Esophagus muscularis mucosa (tissue), 4 donors: ENCODE measurements around the gene TMEM59L. TPM values are rescaled to one million over a fixed set of nuclear protein-coding genes. Genes with fewer than 3 reads are reported as not detected.

Experiments used
- DNase-seq: peaks from one replicate; pipeline ENCODE4 v3.0.0-alpha.2; 2017; ENCODE audit errors: extremely low spot score
- H3K27ac ChIP-seq, 4 donors: fragments of 200-600 bp; sonication (generic); replicated peaks in 1 of 4; 1 replicate in 3 of 4; 2 replicates in 1 of 4; pipeline ENCODE4 v1.5.1; 2016 to 2019; ENCODE audit warnings: mild to moderate bottlenecking in 1 of 4
- H3K27me3 ChIP-seq, 4 donors: fragments of 200-600 bp; sonication (generic); one replicate each; pipeline versions ENCODE4 v1.5.1 to v1.6.0; 2016 to 2019
- H3K36me3 ChIP-seq, 4 donors: fragments of 200-600 bp; sonication (generic); one replicate each; pipeline ENCODE4 v1.5.1; 2016 to 2019
- H3K4me1 ChIP-seq, 4 donors: fragments of 200-600 bp; sonication (generic); one replicate each; pipeline ENCODE4 v1.5.1; 2016 to 2019
- H3K4me3 ChIP-seq, 4 donors: fragments of 200-600 bp; sonication (generic); 1 replicate in 2 of 4; 2 replicates in 2 of 4; pipeline ENCODE4 v1.5.1; 2016 to 2019; ENCODE audit warnings: mild to moderate bottlenecking in 4 of 4, moderate library complexity in 1 of 4
- H3K9me3 ChIP-seq, 4 donors: fragments of 200-600 bp; sonication (generic); 1 replicate in 3 of 4; 2 replicates in 1 of 4; pipeline ENCODE4 v1.5.1; 2016 to 2019
- EP300 ChIP-seq: sonication (generic); formaldehyde crosslinking; IDR thresholded peaks from one replicate; pipeline ENCODE4 v1.6.1; 2017; ENCODE audit warnings: antibody characterized with exemption
- POLR2A ChIP-seq: fragments of 450-650 bp; IDR thresholded peaks from one replicate; pipeline ENCODE4 v1.6.1; 2017; ENCODE audit warnings: antibody characterized with exemption, moderate library complexity, mild to moderate bottlenecking, low read depth
- POLR2AphosphoS5 ChIP-seq, 2 donors: sonication (generic); formaldehyde crosslinking; IDR thresholded peaks; one replicate each; pipeline ENCODE4 v1.6.1; 2017; ENCODE audit warnings: antibody characterized with exemption in 2 of 2
- WGBS: methylation state at CpG from one replicate; pipeline ENCODE4 v1.1.5; 2018; 5-methylcytosine and 5-hydroxymethylcytosine counted together
- intact Hi-C: fragments of 100-400 bp; cut with DNase I; formaldehyde crosslinking; loops from one replicate; pipeline ENCODE4 v1.15.1; 2023
- total RNA-seq, 4 donors: library from RNA; depleted of rRNA; stranded (reverse); fragments of >200 nt; gene quantifications; one replicate each; pipeline versions ENCODE4 v1.1.0 to v1.2.1, GENCODE V29; 2016
- TF ChIP-seq, protein P1 (sequence below), 3 experiments: fragments of 200-600 bp in 2 of 3; fragments of 450-650 bp in 1 of 3; sonication (generic) in 2 of 3; IDR thresholded peaks; one replicate each; pipeline ENCODE4 v1.5.1; 2017 to 2019; ENCODE audit warnings: antibody characterized with exemption in 3 of 3, mild to moderate bottlenecking in 2 of 3, moderate library complexity in 1 of 3

The TMEM59L gene
- total RNA-seq, 4 donors from 2014 or later: 2.4 to 3.6 (median 2.8) TPM

DNA sequence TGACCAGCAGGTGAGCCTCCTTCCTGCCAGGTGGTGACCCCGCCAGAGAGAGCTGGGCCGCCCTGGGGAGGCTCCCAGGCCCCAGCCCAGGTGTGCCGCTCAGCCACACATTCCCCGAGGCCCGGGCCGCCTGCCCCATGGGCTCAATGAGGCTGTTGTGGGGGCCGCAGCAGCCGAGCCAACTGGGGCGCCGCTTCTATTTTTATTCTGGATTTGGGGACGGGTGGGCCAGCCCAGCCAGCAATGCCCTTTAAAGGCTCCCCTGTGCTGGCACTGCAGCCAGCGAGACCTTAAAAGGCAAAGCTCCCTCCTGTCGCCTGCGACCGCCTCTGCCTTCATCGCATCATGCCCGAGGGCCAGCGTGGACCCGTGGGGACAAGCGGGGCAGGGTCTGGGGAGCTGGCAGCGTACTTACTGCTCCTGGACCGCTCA lies 53.1 kb downstream of the TMEM59L start:
- WGBS: 20% methylated on average over 1 of the region's 22 CpGs
- Histone ChIP-seq H3K27me3 (no peaks in the 10 kb centered on the region), H3K9me3 (no peaks in the 10 kb centered on the region), H3K4me1 (peaks cover 18 to 80% (median 75%) of the 10 kb centered on the region in 4 donors), H3K27ac (peak overlapping the region; percentile 77 to 86 (median 83)), H3K4me3 (peak overlapping the region in 2 of 4 donors; percentile 6 to 30), H3K36me3 (peaks cover 21 to 51% (median 45%) of the 10 kb centered on the region in 4 donors)
- TF ChIP-seq POLR2A (no peak), EP300 (no peak), POLR2AphosphoS5 (IDR thresholded peaks at IDR 0.05) (peak; percentile 25 to 47)
- TF ChIP-seq, protein P1, sequence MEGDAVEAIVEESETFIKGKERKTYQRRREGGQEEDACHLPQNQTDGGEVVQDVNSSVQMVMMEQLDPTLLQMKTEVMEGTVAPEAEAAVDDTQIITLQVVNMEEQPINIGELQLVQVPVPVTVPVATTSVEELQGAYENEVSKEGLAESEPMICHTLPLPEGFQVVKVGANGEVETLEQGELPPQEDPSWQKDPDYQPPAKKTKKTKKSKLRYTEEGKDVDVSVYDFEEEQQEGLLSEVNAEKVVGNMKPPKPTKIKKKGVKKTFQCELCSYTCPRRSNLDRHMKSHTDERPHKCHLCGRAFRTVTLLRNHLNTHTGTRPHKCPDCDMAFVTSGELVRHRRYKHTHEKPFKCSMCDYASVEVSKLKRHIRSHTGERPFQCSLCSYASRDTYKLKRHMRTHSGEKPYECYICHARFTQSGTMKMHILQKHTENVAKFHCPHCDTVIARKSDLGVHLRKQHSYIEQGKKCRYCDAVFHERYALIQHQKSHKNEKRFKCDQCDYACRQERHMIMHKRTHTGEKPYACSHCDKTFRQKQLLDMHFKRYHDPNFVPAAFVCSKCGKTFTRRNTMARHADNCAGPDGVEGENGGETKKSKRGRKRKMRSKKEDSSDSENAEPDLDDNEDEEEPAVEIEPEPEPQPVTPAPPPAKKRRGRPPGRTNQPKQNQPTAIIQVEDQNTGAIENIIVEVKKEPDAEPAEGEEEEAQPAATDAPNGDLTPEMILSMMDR (IDR thresholded peaks at IDR 0.05): no peak
- no peak for DNase-seq
- intact Hi-C loops: no loop called here

DNA sequence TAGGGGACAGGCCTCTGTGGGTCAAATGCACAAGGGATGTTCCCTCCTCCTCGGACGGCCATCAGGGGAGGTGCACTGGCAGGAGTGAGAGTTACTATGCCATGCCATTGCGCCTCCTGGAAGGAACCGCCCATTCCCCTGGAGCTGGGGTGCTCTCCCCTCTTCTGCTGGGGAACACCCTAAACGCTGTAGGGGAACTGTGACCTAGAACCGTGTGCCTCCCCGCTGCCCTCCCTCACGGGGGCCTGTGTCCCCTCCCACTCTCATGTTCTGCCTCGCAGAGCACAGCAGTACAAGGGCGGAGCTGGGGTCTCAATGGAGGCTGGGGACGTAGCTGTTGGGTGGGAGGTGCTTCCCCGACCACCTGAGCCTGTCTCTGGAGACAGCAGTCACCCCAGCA lies 53.6 kb downstream of the TMEM59L start:
- no peaks in the 10 kb centered on the region for H3K9me3 ChIP-seq
- no peak overlapping the region for H3K4me3 ChIP-seq
- peak overlapping the region; percentile 77 to 86 (median 83) for H3K27ac ChIP-seq
- intact Hi-C loops: no loop called here
- DNase-seq: no peak
- peaks cover 21 to 51% (median 45%) of the 10 kb centered on the region in 4 donors for H3K36me3 ChIP-seq
- H3K4me1 ChIP-seq: peaks cover 17 to 80% (median 75%) of the 10 kb centered on the region in 4 donors
- TF ChIP-seq EP300 (no peak), POLR2A (no peak), POLR2AphosphoS5 (IDR thresholded peaks at IDR 0.05) (no peak)
- TF ChIP-seq, protein P1 (IDR thresholded peaks at IDR 0.05): no peak
- 65% methylated on average over 8 of the region's 12 CpGs for WGBS
- H3K27me3 ChIP-seq: no peaks in the 10 kb centered on the region

DNA sequence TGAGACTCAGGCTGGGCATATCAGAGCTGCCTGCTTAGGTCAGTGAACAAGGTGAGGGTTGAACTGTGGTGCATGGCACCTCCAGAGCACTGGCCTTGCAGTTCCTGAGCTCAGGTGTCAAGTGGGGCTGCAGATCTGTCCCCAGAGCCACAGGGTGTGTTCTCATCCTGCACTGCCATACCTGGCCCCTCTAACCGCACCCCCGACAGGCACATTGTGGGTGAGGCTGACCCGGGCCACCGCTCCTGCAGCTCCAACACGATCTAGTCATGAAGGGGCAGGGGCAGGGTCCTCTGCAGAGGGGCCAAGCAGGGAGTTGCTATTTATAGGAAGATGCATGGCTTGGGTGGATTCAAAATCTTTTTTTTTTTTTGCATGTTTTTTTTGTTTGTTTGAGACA lies 54.1 kb downstream of the TMEM59L start:
- 77% methylated on average over 5 of the region's 5 CpGs for WGBS
- Histone ChIP-seq H3K4me3 (no peak overlapping the region), H3K27me3 (no peaks in the 10 kb centered on the region), H3K4me1 (peaks cover 22 to 82% (median 76%) of the 10 kb centered on the region in 4 donors), H3K27ac (peak overlapping the region; percentile 77 to 86 (median 83)), H3K9me3 (no peaks in the 10 kb centered on the region), H3K36me3 (peaks cover 21 to 51% (median 45%) of the 10 kb centered on the region in 4 donors)
- no peak for TF ChIP-seq POLR2AphosphoS5 (IDR thresholded peaks at IDR 0.05)
- no peak for TF ChIP-seq POLR2A
- TF ChIP-seq, protein P1 (IDR thresholded peaks at IDR 0.05): no peak
- no peak for TF ChIP-seq EP300
- intact Hi-C loops: no loop called here
- no peak for DNase-seq

DNA sequence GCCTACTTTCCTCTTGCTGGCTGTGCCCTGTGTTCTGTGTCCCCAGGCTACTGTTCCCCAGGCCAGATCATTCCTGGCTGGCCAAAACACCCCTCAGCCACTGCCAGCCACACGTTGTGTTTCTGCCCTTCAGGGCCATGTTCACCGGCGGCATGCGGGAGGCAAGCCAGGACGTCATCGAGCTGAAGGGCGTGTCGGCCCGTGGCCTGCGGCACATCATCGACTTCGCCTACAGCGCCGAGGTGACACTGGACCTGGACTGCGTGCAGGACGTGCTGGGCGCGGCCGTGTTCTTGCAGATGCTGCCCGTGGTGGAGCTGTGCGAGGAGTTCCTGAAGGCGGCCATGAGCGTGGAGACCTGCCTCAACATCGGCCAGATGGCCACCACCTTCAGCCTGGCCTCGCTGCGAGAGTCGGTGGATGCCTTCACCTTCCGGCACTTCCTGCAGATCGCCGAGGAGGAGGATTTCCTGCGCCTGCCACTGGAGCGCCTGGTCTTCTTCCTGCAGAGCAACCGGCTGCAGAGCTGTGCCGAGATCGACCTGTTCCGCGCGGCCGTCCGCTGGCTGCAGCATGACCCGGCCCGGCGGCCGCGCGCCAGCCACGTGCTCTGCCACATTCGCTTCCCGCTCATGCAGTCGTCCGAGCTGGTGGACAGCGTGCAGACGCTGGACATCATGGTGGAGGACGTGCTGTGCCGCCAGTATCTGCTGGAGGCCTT lies 55.0 kb downstream of the TMEM59L start:
- TF ChIP-seq POLR2A (no peak), EP300 (no peak), POLR2AphosphoS5 (IDR thresholded peaks at IDR 0.05) (no peak)
- TF ChIP-seq, protein P1 (IDR thresholded peaks at IDR 0.05): no peak
- no peaks in the 10 kb centered on the region for H3K9me3 ChIP-seq
- no peak overlapping the region for H3K27ac ChIP-seq
- H3K4me1 ChIP-seq: peaks cover 30 to 83% (median 78%) of the 10 kb centered on the region in 4 donors
- no peak for DNase-seq
- H3K36me3 ChIP-seq: peaks cover 21 to 51% (median 45%) of the 10 kb centered on the region in 4 donors
- intact Hi-C loops: no loop called here
- no peak overlapping the region for H3K4me3 ChIP-seq
- 94% methylated on average over 32 of the region's 55 CpGs for WGBS
- no peaks in the 10 kb centered on the region for H3K27me3 ChIP-seq
